Urothelium cell line (cell line): ENCODE data around the gene NINJ2.

ENCODE experiments used
- DNase-seq: peaks from one replicate; pipeline ENCODE4 v3.0.0; 2011; ENCODE audit warnings: low spot score, mixed read lengths
- FAIRE-seq: peaks from 2 replicates; lab custom pipeline; 2011; peaks lifted over from hg19 to GRCh38; lab: Jason Lieb, UNC

The NINJ2 gene

DNA sequence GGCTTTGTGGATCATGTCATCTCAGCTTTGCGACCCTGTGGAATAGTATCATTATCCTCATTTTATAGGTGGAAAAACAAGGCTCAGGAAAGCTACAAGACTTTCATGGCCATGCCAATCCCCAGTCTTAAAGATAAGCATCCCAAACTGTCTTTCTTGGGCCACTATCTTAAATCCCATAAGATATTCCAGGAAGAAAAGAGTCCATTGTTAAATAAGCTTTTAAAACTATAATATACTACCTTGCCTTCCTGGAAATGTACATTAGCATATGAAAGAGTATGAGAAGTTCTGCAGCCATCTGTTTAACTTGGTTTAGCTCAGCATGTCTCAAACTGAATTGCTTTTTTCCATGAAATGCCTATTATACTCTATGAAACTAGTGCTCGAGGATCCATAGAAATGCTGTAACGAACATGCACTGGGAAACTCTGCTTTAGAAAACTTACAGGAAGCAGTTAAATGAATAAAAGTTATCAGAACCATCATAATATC lies 126.4 kb downstream of the NINJ2 start:
- DNase-seq = no peak

DNA sequence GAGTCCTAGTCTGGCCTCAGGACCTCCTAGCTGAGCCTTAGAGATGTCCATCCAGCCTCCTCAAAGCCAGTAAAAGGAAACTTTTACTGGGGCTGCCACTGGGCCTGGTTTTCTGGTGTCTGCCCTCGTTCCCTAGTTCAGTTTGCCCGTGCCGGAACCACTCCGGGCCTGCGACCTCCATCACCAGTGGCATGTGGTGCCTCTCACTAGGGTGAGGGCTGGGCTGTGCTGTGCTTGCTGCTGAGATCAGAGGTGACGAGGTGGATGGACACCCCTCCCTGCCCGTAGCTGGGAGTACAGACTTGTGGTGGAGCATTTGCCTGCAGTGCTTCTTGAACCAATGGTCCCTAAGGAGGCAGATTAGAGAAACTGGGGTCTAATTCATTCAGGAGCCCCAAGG lies 127.8 kb downstream of the NINJ2 start:
- DNase-seq = no peak
- FAIRE-seq = no peak

More for the DNA sequence above, 126.4 kb downstream of the NINJ2 start:
- no peak for FAIRE-seq

DNA sequence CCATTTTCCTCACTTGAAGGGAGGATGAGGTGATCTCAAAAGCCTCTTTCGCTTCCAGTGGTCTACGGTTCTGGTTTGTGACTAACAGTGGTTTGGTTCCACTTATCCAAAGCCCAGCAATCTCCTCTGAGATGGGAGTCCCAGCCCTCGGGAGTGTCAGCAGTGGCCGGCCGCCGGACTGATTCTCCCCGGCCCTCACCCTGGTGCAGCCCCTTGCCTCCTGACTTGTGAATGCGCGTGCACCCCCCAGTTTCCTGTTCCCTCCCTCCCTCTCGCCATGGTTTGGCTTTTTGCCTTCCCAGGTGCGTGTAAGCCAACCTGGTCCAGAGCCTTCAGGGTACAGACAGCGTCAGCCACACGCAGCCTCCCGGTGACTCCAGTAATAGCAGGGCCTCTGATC lies 129.0 kb downstream of the NINJ2 start:
- FAIRE-seq (no peak), DNase-seq (no peak)

DNA sequence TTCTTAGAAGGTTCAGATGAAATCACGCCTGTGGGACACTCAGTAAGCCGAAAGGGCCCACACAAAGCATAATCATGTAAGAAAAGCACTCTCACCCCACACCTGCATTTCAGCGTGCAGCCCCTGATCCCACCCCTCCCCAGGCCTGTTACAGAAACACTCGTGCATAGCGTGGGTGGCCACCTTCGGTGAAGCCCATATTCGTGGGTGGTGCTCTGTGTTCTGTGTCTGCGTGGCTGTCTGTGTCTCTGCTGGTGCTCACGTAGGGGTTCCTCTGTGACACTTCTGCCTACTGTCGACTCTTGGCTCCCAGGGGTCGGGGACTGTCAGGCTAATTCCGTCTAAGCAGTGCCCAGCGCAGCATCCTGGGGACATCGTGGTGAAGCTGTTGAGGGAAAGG lies 129.5 kb downstream of the NINJ2 start:
- DNase-seq (no peak), FAIRE-seq (no peak)

DNA sequence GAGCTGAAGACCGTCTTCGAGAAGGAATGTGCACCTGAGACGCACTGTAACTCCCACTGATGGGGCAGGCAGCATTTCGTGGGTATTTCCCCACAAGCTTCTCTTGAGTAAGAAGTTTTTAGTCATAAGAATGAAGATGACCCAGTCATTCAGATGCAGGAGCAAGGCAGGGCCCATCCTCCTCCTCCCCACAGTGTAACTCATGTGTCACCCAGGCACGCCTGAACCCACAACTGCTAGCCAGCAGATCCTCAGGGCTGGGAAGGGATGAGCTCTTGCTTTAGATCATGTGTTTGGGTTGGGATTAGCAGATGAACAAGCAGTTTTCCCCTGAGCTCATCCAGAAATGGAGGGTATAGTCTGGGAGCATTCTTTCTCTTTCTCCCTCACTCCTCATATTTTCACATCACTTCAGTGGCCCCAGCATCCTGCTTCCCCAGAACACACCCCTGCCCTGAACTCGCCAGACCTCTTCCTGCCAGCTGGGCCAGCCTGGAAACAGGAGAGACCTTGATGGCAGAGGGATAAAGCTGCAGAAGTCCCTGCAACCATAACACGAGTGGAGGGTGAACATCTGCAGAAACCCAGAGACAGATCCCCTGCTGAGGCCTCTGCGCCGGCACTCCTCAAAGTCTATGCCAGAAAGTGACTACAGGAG lies 130.2 kb downstream of the NINJ2 start:
- no peak for FAIRE-seq
- DNase-seq = no peak

DNA sequence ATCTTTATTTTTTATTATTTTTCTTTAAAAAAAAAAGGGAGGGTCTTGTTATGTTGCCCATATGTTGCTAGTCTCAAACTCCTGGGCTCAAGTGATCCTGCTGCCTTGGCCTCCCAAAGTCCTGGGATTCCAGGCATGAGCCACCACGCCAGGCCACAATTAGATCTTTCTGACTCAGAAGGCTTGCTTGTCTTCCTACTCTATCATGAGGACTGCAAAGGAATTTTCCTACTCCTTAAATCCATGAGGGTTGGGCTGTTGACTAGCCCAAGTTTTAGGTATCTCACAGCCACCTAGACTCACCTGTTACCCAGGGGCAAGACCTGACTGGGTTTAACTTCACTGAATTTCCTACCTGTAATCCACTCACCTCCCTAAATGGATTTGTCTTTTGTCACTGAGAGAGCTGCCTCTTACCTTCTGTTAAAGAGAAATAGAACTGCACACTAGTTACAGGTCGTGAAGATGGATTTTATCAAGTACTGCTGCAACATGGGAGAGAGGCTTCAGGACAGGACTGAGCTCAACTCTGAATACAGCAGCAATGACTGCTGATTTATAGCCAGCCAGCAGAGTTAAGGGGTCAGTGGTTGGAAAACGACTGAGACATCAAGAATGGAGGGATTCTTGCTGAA lies 131.2 kb downstream of the NINJ2 start:
- DNase-seq (no peak), FAIRE-seq (no peak)

DNA sequence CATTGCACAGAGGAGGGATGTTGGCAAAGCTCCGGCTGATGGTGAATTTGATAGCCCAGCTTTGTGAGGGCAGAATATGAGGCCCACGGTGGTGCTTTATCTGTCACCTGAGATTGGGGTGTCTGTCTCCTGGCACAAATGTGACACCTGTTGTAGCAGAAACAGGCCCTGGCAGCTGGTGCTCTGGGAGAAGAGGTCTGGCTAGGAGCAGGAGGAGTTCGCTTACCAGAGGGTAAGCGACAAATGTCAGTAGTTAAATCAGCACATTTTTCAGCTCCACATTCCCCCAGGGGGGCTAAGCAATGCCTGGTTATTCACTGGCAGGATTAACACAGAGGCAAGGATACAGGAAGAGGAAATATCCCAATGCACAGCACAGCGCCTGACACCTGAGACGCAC lies 132.4 kb downstream of the NINJ2 start:
- DNase-seq (no peak), FAIRE-seq (no peak)

DNA sequence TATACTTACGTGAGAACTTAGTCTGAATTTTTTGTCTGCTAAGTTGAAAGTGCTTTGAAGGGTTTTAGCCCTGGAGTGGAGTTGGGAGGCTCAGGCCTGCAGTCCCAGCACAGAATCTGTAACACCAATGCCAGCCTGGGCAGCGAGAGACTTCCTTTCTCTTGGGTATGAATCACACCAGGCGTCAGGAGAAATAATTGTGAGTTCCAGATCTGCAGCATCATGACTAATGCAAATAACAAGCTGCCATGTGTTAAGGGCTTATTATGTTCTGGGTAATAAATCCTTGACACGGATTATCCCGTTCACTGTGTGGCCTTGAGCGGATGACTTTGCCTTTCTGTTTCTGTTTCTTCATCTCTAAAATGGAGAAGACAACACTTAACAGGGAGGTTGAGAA lies 132.9 kb downstream of the NINJ2 start:
- no peak for FAIRE-seq
- no peak for DNase-seq

DNA sequence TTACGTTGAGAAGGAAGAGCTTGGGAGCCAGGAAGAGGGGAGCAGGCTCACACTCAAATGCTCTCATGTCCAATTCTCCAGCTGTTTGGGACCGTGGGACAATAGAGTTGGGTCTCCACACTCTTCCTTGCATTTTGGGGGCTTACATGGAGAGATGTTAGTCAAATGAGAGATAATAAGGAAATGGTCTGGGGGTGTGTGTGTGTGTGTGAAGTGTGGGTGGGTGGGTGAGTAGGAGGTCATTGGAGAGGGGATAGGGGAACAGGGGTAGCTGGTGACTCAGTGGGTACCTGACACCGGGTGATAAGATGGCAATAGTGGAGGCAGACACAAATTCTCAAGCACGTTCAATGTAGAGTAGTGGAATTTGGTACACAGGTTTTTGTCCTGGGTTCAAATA lies 135.5 kb downstream of the NINJ2 start:
- DNase-seq (no peak), FAIRE-seq (no peak)

DNA sequence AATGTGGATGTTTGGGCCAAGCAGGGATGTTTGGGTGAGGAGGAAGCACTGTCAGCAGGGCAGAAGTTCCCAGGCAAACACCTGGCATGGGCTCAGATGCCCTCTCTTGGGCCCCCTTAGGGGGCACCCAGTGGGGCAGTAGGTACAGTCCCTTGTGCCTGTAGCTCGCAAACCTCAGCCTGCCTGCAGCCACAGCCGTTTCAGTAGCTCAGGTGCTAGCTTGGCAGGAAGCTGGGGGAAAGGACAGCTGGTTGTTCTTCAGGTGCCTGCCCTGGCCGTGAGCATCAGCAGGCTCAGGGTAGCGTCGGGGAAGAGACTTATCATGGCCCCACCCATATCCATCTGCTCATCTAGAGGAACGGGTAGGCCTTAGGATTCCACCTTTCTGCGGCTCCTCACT lies 136.0 kb downstream of the NINJ2 start:
- DNase-seq (no peak), FAIRE-seq (no peak)

DNA sequence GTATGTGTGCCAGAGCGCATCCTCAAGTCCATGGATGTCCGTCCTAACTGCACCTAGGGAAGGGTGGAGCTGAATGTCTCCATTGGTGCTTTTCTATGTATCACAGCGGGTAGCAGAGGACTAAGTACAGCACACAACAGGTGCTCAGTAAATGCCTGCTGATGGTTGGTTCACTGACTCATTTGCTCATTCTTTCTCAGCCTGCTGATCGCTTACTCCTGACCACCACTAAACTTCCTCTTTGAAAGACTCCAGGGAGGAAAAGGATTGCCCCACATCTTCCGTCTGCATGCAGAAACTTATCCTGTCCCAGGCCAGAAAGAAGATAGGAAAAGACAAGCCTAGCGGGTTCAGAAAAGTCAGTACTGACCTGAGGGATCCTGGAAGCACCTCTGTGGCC lies 137.2 kb downstream of the NINJ2 start:
- no peak for FAIRE-seq
- DNase-seq = no peak

DNA sequence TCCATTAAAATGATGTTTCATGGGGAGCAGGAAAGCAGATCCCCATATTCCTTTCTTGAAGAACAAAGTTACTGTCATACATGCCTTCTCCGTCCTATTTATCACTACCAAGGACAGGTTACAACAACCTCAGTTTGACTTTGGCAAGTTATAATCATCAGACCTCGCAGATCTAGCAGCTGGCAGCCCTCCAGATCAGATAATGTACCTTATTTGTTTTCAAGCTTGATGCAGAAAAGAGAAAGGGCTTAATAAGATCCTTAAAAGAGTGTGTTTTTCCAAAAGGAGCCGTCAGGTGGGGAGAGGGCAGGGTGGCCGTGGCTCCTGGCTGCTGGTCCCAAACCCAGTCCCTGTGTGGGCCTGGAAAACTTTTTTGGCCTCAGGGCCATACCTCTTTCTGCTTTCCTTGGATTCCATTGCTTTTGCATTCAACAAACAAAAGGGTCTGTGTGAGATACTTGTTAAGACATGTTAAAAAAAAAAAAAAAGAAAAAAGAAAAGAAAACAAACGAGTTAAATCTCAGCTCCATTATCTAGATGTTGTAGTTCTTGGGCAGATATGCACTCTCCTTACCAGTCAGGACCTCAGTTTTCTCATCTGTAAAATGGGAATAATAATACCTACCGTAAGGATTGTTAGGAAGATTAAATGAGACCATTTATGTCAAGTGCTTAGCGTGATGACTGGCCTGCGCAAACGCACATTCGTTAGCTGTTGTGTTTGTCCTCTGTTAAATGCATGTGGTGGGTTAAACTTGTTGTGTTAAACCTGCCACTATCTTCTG lies 138.9 kb downstream of the NINJ2 start:
- no peak for DNase-seq
- FAIRE-seq = no peak

DNA sequence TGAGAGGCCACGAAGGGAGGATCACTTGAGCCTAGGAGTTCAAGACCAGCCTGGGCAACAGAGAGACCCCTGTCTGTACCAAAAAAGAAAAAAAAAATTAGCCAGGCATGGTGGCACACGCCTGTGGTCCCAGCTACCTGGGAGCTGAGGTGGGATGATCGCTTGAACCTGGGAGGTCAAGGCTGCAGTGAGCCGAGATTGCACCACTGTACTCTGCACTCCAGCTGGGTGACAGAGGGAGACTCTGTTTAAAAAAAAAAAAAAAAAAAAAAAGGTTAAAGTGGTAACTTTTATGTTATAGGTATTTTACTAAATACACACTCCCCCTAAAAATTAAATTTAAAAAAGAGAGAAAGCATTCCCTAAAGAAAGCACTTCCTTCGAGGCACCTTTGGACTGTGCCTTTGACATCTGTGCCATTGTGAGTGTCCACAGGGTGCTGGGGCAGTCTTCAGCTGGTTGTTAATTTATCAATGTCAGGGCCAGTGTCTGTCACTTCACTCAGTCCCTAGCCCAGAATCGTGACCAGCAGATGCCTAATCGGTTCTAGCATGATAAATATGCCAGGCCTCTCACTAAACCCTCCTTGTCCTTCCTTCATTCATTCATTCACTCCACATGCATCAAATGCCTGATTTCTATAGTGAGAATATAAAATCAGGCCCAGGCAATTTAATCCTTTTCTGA lies 140.4 kb downstream of the NINJ2 start:
- FAIRE-seq = no peak
- DNase-seq = no peak

DNA sequence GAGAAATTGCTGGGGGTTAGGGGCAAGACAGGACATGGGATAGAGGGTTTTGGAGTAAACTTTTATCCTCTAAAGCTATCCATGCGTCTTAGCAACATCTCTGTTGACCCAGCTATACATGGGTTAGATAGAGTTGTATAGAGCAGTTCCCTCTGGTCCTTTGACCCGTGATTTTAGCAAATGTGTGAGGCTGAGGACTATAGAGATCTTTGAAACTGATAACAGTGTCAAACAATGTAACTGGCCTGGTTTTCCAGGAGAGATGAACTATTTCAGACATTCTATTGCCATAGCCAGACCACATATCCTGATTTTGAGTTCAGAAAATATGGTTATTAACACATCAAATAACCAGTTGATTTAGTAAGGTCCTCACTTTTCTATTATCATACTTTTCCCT lies 143.1 kb downstream of the NINJ2 start:
- no peak for DNase-seq
- FAIRE-seq = no peak

DNA sequence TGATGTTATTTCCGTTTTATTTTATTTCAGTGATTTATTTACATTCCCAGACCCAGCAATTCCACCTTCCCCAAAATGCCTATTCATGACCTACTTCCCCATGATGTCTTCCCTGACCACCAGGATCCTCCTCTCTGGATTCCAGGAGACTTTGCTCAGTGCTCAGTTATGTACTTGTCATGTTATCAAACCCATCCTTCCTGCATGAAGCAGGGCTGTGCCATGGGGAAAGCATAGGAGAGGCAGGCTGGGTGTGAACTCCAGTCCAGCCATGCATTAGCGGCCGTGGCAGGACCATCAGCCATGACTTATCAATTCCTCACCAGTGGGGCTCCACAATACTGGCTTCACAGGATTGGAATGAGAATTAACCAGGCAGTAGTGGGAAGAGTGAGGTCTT lies 145.7 kb downstream of the NINJ2 start:
- no peak for FAIRE-seq
- DNase-seq = no peak
